Stimulated activated CD4-positive, alpha-beta T cell treated with anti-CD3 and anti-CD28 coated beads, Interleukin-2, amount 100 ng/mL, for 24 hours (primary cell): ENCODE measurements around the gene SEMA4C.

Experiments used
- DNase-seq, 2 donors: peaks; one replicate each; pipeline ENCODE4 v3.0.0-alpha.2; 2020

The SEMA4C gene

DNA sequence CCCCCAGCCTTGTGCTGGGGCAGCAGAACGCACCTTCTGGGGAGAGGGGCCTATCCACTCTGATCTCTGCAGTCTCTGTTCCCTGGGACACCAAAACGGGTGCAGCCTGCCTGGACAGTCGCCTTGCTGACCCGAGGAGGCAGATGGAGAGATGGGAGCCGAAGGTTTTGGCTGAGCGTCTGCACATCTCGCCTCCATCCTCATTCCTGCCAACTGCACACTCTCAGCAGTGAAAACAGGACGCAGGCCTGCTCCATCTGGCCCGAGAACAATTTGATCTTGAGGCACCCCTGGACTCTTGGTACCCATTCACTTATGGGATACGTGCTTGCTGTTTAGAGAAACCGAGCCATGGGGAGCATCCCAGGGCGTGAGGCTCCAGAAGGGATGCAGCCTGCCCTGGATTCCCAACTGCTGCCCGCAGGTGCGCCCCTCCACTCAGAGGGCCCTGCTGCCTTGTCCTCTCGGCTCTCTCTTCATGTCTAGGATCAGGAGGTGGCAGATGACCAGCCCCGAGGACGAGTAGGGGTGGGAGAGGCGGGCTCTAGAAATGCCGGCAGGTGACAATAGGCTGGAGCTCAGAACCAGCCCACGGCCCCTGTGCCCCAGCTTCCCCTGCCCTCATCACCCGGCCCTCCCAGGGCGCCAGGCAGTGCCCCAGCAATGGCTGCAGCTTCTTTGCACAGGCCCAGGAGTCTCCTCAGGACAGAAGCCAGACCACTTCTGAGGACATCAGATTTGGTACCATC is 9.1 kb upstream of the SEMA4C start:
- no peak for DNase-seq

- DNase-seq, result no peak
Measured at GRCh38 chr2:96878171-96878570, 8.3 kb upstream of the SEMA4C start.

DNA sequence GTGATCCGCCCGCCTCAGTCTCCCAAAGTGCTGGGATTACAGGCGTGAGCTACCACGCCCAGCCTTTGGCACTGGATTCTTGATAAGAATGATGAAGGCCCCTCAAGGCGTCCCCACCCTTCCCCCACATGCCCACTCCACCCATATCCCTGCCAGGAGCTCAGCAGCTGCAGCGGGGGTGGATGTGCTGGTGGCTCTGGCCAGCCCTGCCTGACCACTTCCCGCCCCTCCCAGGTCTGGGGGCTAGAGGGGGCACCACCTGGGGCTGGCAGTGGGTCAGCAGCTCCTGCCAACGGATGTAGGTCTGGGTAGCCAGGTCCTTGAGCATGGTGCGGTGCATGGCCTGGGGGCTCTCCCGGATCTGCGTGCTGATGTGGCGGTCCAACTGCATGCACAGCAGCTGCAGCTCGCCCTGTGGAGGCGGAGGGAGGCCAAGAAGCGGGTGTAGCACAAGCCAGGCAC is 7.8 kb upstream of the SEMA4C start:
- DNase-seq, result no peak

GRCh38 chr2:96877042-96877451 is 7.2 kb upstream of the SEMA4C start:
- DNase-seq, result no peak

DNA sequence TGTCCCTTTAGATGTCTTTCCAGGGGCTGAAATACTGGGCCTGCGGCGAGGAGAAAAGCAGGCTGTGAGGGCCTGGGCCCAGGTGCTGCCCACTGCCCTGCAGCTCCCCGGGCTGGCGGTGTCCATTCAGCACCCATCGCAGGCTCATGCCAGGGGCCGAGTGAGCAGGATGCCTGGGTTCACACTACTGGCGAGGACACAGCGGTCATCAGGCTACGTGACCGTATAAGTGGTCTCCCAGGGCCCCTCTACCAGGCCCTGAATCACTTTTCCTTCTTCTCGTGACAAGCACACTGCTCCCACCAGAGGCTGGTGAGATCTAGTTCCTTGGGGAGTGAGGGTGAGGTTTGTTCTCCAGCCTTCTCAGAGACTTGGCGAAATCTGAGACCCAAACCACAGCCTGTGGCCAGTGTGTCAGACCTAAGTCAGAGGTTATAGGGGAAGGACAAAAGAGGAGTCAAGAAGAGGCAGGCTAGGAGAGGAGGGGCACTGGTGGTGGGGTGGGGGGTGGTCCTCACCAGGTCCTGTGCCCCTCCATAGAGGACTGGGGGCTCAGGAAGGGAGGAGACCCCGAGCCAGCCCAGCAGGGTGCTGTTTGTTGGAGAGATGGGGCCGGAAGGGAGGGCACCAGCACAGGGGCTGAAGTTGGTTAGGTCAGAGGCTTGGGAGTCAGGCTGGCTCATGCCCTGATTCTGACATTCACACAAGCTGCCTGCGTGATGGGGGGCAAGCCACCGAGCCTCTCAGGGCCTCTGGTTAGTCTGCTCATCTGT is 6.6 kb upstream of the SEMA4C start:
- no peak for DNase-seq

DNA sequence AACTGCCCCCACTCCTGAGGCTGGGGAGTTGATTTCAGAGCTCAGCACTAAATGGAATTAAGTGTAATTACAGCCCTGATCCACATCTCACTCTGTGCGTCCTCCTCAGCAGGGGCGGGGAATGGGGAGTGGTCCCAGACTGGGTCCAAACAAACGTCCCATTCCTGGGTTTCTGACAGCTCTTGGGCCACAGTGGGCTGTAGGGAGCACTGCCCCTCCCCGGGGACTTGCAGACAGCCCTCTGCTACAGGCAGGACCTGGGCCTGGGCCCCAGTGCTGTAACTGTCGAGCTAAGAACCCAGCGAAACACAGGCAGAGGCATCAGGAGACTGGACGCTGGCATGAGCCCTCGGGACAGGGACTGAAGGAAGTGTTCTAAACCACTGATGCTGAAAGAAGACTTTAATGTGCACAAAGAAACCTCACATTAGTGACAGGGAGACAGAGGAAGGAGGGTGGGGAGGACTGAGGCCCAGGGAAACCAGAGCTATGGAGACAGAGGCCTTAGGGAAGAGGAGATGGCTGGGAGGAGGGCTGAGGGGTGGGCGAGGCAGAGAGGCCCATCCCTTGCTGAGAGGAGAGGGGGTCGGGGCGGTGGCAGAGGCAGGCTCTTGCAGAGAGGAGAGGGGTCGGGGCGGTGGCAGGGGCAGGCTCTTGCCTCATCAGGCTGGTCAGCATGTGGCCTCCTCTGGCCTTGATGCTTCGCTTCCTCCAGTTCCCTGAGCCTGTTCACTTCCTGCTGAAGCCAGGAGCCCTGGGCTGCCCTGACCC is 5.8 kb upstream of the SEMA4C start:
- no peak for DNase-seq

DNA sequence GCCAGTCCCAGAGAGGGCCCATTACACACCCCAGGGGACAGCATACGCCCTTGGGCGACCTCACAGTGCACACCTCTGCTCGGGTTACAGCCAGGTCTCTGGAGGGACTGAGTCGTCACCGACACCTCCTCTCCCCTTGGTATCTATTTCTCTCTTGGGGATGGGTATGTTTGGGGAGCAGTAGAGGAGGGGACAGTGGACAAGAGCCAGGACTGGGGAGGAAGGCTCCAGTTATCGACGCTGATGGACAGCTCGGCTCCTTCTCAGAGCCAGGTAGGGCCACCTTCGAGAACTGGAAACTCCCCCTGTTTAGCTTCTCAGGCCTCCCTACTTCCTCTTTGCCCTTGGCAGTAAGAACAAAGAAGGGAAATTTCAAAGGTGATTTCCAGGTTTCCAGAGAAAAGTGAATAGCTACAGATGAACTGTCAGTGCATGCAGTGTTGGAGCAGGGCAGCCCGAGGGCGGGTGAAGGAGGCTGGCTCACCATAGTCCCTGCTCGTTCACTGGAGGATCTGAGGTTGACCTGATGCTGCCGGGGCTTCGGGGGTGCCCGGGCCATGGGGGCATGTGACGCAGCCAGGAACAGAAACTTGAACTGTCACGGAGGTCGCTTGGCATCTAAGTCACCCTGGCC is 4.4 kb upstream of the SEMA4C start:
- peak in 1 of 2 donors; percentile 31 for DNase-seq

GRCh38 chr2:96873651-96874096 is 3.8 kb upstream of the SEMA4C start:
- DNase-seq, result no peak

DNA sequence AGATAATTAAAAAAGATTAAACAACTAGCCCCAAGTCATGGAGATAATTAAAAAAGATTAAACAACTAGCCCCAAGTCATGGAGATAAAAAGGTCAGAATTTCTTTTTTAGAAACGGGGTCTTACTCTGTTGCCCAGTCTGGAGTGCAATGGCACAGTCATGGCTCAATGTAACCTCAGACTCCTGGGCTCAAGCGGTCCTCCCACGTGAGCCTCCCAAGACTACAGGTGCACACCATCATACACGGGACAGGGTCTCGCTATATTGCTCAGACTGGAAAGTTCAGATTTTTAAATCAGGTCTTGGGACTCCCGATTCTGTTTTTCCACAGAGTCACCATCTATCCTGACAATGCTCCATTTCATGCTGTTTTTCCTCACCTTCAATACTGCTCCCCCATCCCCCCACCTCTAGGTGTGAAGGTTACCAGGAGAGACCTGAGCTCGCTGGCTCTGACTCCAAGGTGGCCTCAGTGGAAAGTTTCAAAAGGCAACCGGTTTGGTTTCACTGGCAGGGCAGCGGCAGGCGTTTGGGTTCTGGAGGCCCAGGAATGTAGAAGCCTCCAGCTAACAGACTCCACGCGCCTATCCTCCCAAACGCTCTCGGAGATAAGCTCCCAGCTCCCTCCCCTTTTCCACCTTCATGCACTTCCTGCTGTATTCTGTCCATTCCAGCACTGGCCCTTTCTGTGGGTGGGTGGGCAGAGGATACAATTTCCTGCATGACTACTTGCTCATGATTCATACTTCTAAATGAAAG is 2.9 kb upstream of the SEMA4C start:
- no peak for DNase-seq

GRCh38 chr2:96870626-96871255 is 861 bp upstream of the SEMA4C start:
- peak; percentile 54 to 58 for DNase-seq

GRCh38 chr2:96869281-96869821 is 529 bp downstream of the SEMA4C start:
- DNase-seq, result no peak

DNA sequence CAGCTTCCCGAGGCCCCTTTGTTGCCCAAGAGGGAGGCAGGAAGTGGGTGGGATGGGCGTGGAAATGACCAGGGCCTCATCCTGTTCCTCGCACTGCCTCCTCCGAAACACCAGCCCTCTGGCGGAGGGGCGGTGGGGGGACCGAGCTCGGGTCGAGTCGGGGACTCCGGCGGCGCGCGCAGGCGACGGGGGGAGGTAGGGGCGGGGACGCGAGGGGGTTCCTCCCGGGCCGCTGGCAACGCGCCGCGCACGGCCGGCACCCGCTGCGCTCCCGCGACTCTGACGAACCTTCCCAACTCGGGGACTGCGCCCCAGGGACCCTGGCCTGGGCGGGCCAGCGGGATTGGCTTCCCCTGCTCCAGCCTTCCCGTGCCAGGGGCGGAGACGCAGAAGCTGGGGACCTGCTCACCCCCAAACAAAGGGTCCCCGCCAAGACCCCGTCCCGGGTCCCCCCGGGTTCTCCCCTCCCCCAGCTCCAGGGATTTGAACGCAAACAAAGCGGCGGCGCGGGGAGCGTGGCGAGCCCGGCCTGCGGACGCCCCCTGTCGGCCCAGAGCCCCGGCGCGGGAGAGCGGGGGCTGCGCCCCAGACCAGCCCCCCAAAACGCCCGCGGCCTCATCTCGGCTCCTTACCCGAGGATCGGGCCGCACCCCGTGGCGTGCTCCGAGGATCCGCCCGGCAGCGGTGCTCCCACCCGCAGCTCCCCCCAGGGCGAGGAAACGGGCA is 1.2 kb downstream of the SEMA4C start:
- DNase-seq, result peak; percentile 64 to 75

DNA sequence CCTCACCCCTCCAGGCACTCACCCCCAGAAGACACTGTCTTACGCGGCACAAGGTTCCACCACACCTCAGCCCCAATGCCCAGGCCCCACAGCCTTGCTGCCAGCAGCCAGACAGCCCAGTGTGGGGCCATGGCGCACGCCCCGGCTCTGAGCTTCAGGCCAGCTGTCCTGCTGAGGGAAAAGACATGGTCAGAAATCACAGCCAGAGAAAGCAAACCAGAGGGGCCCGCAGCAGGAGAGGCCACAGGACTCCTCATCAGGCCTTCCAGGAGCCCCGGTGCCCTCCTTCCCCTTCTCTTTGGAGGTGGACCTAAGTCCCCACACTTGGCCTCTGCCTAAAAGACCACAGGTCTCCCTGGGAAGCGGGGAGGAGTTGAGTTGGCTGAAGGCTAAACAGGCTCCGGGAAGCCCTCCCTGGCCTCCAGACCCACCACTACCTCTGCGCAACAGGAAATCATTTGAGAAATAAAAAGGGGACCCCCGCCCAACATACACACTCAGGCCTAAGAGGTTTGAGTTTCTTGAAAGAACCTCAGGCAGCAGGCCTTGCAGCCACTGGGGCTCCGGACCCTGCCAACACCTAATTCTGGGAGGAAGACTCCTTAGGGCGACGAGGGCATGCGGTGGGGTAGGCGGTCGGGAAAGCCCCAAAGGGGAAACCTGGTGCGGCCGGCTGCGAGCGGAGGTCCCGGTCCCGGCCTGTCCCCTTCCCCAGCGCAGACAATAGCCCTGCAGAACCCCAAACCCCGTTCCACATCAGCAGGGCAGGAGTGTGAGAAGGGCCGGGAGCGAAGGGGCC is 1.9 kb downstream of the SEMA4C start:
- DNase-seq, result no peak

DNA sequence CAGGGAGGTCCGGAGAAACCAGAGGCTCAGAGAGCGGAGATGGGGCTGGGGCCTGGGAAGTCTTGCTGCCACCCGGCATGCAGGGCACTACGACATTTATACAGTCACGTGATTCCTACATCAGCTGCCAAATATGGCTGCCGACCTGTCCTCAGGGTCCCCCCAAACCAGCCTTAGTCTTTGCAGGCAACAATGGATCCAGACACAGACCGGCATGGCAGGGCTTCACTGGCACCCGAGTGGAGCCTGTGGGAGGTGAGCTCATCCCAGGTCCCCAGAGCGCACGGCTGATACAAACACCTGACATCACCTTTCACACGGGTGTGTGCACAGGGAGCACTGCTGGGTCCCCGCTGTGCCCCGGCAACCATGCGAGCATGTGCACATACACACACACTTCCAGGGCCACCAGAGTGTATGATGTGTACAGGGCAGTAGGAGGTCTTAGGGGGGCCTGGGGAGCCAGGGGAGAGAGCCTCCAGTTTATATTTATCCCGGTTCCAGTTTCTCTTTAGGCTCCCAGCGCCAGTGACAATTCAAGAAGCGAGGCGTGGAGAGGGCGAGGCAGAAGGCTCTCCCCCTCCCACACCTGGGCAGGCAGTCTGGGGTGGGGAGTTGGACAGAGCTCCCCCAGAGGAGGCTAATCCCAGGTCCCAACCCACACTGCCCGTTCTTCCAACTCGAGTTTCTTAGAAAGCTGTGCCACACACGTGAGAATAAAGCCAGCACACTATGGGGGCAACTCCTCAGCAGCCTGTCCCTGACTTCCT is 2.7 kb downstream of the SEMA4C start:
- DNase-seq, result no peak

DNA sequence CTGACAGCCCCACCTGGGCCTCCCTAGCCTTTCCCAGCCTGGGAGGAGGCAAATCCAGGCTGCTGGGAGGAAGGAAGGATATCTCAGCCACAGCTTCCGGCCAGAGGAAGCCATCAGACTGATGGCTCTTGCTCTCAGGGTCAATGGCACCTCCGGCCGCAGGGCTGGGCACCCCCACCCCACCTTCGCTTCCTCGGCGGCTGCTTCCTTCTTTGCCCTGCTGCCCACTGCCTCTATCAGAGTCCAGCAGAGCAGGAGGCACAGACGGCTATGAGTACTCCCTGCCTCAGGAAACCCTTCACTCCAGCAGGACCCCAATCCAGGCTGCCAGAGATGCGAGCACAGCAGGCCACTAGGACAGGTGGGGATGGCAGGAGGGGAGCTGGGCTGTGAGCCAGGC is 3.3 kb downstream of the SEMA4C start:
- DNase-seq, result no peak

GRCh38 chr2:96866149-96866548 is 3.7 kb downstream of the SEMA4C start:
- DNase-seq, result no peak

DNA sequence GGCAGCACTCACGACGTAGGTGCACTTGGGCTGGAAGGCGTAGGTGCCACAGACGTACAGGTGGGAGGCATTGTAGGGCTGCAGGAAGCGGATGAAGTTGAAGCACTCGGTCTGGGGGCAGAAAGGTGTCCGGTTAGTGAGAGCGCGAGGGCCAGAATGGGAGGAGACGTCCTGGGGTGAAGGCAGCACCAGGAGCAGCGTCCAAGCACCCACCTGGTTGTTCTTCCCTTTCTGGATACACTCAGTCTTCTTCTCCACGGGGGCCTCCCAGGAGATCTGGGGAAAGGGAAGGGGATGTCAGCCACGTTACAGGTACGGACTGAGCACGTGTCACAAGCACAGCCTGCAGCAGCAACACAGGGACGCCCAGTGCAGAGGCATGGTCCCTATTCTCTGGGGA is 4.2 kb downstream of the SEMA4C start:
- DNase-seq, result no peak

DNA sequence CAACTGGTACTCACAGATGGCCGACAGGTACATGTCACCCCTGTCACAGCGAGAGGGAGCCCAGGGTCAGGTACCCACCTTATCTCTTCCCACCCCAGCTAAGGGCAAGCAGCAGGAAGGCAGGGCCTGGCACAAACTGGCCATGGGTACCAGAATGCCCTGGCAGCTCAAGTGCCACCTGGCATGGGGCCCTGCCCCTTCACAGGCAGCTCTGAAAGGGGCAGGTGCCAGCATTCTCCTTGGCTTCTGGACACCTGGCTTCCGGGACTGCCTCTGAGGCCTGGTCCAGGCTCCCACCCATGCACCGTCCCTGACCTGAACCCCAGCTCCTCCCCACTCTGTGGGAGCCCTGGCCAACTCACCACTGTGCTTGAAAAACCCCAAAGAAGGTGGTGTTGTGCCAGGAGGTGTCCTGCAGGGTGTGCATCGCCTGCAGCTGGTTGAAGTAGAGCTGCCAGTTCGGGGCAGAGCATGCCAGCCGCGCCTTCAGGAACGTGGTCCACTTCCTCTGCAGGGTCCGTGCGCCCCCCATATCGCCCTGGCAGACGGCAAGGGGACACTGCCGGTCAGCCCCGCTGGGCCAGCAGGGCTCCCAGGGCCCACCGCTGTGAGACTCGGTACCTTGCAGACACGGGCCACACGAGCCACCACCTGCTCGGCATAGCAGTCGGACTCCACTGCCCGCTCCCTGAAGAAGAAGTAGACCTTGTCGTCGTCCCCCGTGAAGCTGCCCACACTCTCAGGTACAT is 5.4 kb downstream of the SEMA4C start:
- no peak for DNase-seq
